Measurements from ENCODE around the gene GNMT. TPM values are rescaled to one million over a fixed set of nuclear protein-coding genes. Genes with fewer than 3 reads are reported as not detected.
"Not testable (repeated sequence)": the region's sequence is repeated elsewhere in the genome, so short reads cannot be mapped to it uniquely, and the experiment has no call there.

Gene GNMT
- total and polyA plus RNA-seq, 4 donors = 0.20 to 5.1 (median 1.8) TPM

DNA sequence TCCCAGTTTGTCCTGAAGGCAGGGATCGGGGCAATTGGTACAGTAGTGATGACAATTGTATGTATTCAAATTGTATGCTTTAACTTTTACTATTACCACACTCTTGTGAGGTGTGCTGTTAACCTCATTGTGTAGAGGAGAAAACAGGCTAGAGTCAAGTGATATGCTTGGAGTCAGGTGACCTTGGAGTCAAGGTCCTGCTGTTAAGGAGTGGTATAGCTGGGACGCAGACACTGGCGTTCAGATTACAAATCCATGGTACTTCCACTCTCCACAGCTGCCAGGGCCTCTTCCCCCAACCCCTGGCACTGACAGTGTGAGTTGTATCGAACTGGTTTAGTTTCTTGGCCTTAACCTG, 20.8 kb upstream of the GNMT start:
- no peak overlapping the region for H3K4me3 ChIP-seq (ENCODE audit: low read depth, low read length)
- no peak for DNase-seq (ENCODE audit: low read depth in 4 of 6, low spot score in 6 of 6)
- no peak overlapping the region for H3K27ac ChIP-seq (ENCODE audit: low read depth, low read length)
- no CpG with 5 or more reads among the region's 4 CpGs for WGBS (ENCODE audit: insufficient coverage)
- H3K36me3 ChIP-seq (ENCODE audit: control insufficient read depth, insufficient read depth, low read length) = peaks cover 63% of the 10 kb centered on the region
- no peaks in the 10 kb centered on the region for H3K27me3 ChIP-seq (ENCODE audit: control insufficient read depth, insufficient read depth, low read length)
- no peaks in the 10 kb centered on the region for H3K9me3 ChIP-seq (ENCODE audit: control insufficient read depth, insufficient read depth, low read length)
- no peaks in the 10 kb centered on the region for H3K4me1 ChIP-seq (ENCODE audit: control insufficient read depth, insufficient read depth, low read length)

DNA sequence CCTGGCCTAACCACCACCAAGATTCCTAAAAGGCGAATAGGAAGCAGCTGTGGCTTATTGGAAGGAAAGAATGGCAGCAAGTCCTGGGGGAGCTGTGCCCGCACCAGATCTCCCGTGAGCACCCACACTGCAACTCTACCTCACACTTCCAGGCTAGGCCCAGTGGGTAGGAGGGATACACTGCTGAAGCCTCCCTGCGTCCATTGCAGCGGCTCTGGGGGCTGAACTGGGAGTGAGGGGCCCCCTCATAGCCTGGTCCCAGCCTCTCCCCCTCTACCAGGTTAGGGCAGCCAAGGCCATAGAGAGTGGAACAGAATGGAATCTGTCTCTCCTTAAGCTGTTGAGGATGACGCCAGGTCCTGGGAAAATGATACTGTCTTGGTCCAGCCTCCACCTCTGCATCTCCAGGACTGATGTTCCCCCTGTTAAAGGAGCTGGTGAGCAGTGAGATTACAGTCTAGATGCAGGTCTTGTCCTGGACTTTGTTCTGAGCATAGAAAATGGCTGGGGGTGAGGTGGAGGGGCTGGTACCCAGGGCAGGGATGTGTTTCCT, 20.0 kb upstream of the GNMT start:
- DNase-seq (ENCODE audit: low read depth in 4 of 6, low spot score in 6 of 6) = no peak
- no CpG with 5 or more reads among the region's 6 CpGs for WGBS (ENCODE audit: insufficient coverage)
- no peaks in the 10 kb centered on the region for H3K4me1 ChIP-seq (ENCODE audit: control insufficient read depth, insufficient read depth, low read length)
- no peak overlapping the region for H3K27ac ChIP-seq (ENCODE audit: low read depth, low read length)
- peaks cover 62% of the 10 kb centered on the region for H3K36me3 ChIP-seq (ENCODE audit: control insufficient read depth, insufficient read depth, low read length)
- no peak overlapping the region for H3K4me3 ChIP-seq (ENCODE audit: low read depth, low read length)
- no peaks in the 10 kb centered on the region for H3K27me3 ChIP-seq (ENCODE audit: control insufficient read depth, insufficient read depth, low read length)
- H3K9me3 ChIP-seq (ENCODE audit: control insufficient read depth, insufficient read depth, low read length) = no peaks in the 10 kb centered on the region

DNA sequence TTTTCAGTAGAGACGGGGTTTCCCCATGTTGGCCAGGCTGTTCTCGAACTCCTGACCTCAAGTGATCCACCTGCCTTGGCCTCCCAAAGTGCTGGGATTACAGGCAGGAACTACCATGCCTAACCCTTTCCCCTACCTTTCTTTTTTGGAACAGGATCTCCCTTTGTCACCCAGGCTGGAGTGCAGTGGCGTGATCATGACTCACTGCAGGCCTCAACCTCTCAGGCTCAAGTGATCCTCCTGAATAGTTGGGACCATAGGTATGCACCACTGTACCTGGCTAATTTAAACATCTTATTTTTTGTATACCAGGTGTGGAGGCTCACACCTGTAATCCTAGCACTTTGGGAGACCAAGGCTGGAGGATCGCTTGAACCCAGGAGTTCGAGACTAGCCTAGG, 19.2 kb upstream of the GNMT start:
- H3K36me3 ChIP-seq (ENCODE audit: control insufficient read depth, insufficient read depth, low read length) = peaks cover 61% of the 10 kb centered on the region
- 96% methylated on average over 3 of the region's 5 CpGs for WGBS (ENCODE audit: insufficient coverage)

DNA sequence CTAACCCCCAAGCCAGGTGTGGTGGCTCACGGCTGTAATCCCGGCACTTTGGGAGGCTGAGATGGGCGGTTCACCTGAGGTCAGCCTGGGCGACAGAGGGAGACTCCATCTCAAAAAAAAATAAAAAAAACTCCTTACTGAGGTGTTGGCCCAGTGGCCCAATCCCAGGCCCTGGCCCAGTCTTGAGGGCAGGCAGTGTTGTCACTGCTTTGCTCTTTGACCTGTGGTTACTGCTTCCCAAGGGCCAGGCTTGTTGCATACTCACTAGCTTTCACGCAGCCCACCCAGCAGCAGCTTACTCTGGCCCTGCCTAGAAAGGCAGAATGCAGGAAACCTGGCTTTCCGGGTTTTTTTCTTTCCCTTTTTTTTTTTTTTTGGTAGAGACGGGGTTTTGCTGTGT, 18.1 kb upstream of the GNMT start:
- no peak for DNase-seq (ENCODE audit: low read depth in 4 of 6, low spot score in 6 of 6)
- Histone ChIP-seq H3K27me3 (ENCODE audit: control insufficient read depth, insufficient read depth, low read length) (no peaks in the 10 kb centered on the region), H3K4me1 (ENCODE audit: control insufficient read depth, insufficient read depth, low read length) (no peaks in the 10 kb centered on the region), H3K27ac (ENCODE audit: low read depth, low read length) (no peak overlapping the region), H3K36me3 (ENCODE audit: control insufficient read depth, insufficient read depth, low read length) (peaks cover 59% of the 10 kb centered on the region), H3K4me3 (ENCODE audit: low read depth, low read length) (no peak overlapping the region), H3K9me3 (ENCODE audit: control insufficient read depth, insufficient read depth, low read length) (no peaks in the 10 kb centered on the region)
- WGBS (ENCODE audit: insufficient coverage) = 98% methylated on average over 4 of the region's 7 CpGs

More for the DNA sequence above, 19.2 kb upstream of the GNMT start:
- not testable (repeated sequence) for H3K27ac ChIP-seq (ENCODE audit: low read depth, low read length); DNase-seq (ENCODE audit: low read depth in 4 of 6, low spot score in 6 of 6); H3K27me3 ChIP-seq (ENCODE audit: control insufficient read depth, insufficient read depth, low read length); H3K4me3 ChIP-seq (ENCODE audit: low read depth, low read length); H3K4me1 ChIP-seq (ENCODE audit: control insufficient read depth, insufficient read depth, low read length); H3K9me3 ChIP-seq (ENCODE audit: control insufficient read depth, insufficient read depth, low read length)

DNA sequence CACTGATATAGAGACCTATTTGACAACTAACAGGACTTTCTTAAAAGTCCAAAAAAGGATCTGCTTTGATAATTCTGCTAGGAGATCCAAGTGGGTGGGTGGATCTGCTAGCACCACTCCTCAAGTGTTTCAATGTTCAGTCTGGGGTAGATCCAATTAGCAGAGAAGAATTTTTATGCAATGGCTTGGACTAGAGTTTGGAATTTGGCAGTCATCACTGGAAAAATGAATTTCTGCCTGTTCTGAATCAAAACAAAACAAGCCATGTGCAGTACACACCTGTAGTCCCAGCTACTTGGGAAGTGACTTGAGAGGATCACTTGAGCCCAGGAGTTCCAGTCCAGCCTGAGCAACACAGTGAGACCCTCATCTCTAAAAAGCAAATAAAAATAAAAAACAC, 12.6 kb upstream of the GNMT start:
- H3K36me3 ChIP-seq (ENCODE audit: control insufficient read depth, insufficient read depth, low read length) = peaks cover 19% of the 10 kb centered on the region
- H3K4me3 ChIP-seq (ENCODE audit: low read depth, low read length) = no peak overlapping the region
- H3K4me1 ChIP-seq (ENCODE audit: control insufficient read depth, insufficient read depth, low read length) = no peaks in the 10 kb centered on the region
- DNase-seq (ENCODE audit: low read depth in 4 of 6, low spot score in 6 of 6) = no peak
- H3K9me3 ChIP-seq (ENCODE audit: control insufficient read depth, insufficient read depth, low read length) = no peaks in the 10 kb centered on the region
- H3K27ac ChIP-seq (ENCODE audit: low read depth, low read length) = no peak overlapping the region
- H3K27me3 ChIP-seq (ENCODE audit: control insufficient read depth, insufficient read depth, low read length) = no peaks in the 10 kb centered on the region

DNA sequence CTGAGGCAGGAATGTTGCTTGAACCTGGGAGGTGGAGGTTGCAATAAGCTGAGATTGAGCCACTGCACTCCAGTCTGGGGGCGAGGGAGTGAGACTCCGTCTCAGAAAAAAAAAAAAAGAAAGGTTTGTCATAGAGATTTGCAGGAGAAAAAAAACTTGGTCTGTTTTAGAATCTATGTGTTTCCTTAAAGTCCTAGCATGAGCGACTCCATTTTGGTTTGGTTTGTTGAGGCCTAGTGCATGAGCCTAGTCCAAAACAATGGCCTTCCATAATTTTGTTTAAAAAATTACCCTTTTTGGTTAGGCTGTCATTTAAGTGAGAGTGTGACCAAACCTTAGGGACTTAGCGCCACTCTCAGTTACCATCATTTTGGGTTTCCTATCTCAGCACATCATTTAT, 8.2 kb upstream of the GNMT start:
- no peak overlapping the region for H3K4me3 ChIP-seq (ENCODE audit: low read depth, low read length)
- no peaks in the 10 kb centered on the region for H3K36me3 ChIP-seq (ENCODE audit: control insufficient read depth, insufficient read depth, low read length)
- H3K27ac ChIP-seq (ENCODE audit: low read depth, low read length) = no peak overlapping the region
- no peak for DNase-seq (ENCODE audit: low read depth in 4 of 6, low spot score in 6 of 6)
- no peaks in the 10 kb centered on the region for H3K4me1 ChIP-seq (ENCODE audit: control insufficient read depth, insufficient read depth, low read length)
- no peaks in the 10 kb centered on the region for H3K9me3 ChIP-seq (ENCODE audit: control insufficient read depth, insufficient read depth, low read length)
- WGBS (ENCODE audit: insufficient coverage) = 90% methylated on average over 3 of the region's 4 CpGs
- H3K27me3 ChIP-seq (ENCODE audit: control insufficient read depth, insufficient read depth, low read length) = no peaks in the 10 kb centered on the region

DNA sequence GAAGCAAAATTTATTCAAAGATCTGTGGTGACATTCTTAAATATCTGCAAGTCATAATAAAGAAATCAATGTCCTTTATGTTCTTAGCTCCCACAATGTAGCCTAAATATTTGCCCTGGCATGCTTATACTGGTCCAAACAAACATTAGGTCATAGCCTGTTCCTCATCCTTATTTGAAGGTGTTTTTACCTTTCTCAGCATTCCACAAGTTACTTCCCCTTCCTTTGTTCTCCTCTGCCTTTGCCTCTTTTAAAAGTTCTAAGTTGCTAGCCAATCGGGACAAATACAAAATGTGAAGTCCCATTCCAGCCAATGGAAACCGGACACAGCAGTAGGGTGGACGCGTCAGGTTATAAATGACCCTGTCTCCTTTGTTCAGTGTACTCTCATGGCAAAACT, 6.1 kb upstream of the GNMT start:
- 71% methylated on average over 4 of the region's 4 CpGs for WGBS (ENCODE audit: insufficient coverage)
- not testable (repeated sequence) for DNase-seq (ENCODE audit: low read depth in 4 of 6, low spot score in 6 of 6)

DNA sequence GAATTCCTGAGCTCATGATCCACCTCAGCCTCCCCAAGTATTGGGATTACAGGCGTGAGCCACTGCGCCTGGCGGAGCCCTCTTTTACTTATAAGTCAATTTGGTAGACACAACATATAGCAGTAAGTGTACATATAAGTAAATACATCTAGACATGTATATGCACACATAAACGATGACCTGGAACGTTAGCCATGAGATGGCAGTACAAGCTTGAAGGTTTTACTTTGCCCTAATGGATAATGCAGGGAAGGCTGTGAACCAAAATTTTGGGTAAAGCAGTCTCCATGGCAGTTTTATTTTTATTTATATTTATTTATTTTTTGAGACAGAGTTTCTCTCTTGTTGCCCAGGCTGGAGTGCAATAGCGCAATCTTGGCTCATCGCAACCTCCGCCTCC, 2.4 kb upstream of the GNMT start:
- Histone ChIP-seq H3K27ac (ENCODE audit: low read depth, low read length) (no peak overlapping the region), H3K9me3 (ENCODE audit: control insufficient read depth, insufficient read depth, low read length) (no peaks in the 10 kb centered on the region), H3K4me3 (ENCODE audit: low read depth, low read length) (no peak overlapping the region), H3K27me3 (ENCODE audit: control insufficient read depth, insufficient read depth, low read length) (peaks cover 11% of the 10 kb centered on the region), H3K36me3 (ENCODE audit: control insufficient read depth, insufficient read depth, low read length) (peaks cover 24% of the 10 kb centered on the region), H3K4me1 (ENCODE audit: control insufficient read depth, insufficient read depth, low read length) (peaks cover 16% of the 10 kb centered on the region)
- no peak for DNase-seq (ENCODE audit: low read depth in 4 of 6, low spot score in 6 of 6)
- WGBS (ENCODE audit: insufficient coverage) = no CpG with 5 or more reads among the region's 8 CpGs

More for the DNA sequence above, 6.1 kb upstream of the GNMT start:
- H3K27me3 ChIP-seq (ENCODE audit: control insufficient read depth, insufficient read depth, low read length); H3K9me3 ChIP-seq (ENCODE audit: control insufficient read depth, insufficient read depth, low read length); H3K4me3 ChIP-seq (ENCODE audit: low read depth, low read length); H3K27ac ChIP-seq (ENCODE audit: low read depth, low read length); H3K4me1 ChIP-seq (ENCODE audit: control insufficient read depth, insufficient read depth, low read length); H3K36me3 ChIP-seq (ENCODE audit: control insufficient read depth, insufficient read depth, low read length): not testable (repeated sequence)

DNA sequence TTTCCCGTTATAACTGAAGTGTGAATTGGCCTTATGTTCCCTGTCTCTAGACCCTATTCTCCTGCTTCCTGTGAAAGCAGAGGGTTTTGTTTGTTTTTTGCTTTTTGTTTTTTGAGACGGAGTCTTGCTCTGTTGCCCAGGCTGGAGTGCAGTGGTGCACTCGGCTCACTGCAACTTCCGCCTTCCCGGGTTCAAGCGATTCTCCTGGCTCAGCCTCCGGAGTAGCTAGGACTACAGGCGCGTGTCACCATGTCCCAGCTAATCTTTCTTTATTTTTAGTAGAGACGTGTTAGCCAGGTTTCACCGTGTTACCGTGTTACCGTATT, 674 bp upstream of the GNMT start:
- WGBS (ENCODE audit: insufficient coverage) = 43% methylated on average over 12 of the region's 13 CpGs
- no peak overlapping the region for H3K27ac ChIP-seq (ENCODE audit: low read depth, low read length)
- peak overlapping the region; percentile 47 for H3K4me3 ChIP-seq (ENCODE audit: low read depth, low read length)
- H3K36me3 ChIP-seq (ENCODE audit: control insufficient read depth, insufficient read depth, low read length) = peaks cover 41% of the 10 kb centered on the region
- H3K9me3 ChIP-seq (ENCODE audit: control insufficient read depth, insufficient read depth, low read length) = no peaks in the 10 kb centered on the region
- H3K27me3 ChIP-seq (ENCODE audit: control insufficient read depth, insufficient read depth, low read length) = peaks cover 11% of the 10 kb centered on the region
- no peak for DNase-seq (ENCODE audit: low read depth in 4 of 6, low spot score in 6 of 6)
- H3K4me1 ChIP-seq (ENCODE audit: control insufficient read depth, insufficient read depth, low read length) = peaks cover 16% of the 10 kb centered on the region

DNA sequence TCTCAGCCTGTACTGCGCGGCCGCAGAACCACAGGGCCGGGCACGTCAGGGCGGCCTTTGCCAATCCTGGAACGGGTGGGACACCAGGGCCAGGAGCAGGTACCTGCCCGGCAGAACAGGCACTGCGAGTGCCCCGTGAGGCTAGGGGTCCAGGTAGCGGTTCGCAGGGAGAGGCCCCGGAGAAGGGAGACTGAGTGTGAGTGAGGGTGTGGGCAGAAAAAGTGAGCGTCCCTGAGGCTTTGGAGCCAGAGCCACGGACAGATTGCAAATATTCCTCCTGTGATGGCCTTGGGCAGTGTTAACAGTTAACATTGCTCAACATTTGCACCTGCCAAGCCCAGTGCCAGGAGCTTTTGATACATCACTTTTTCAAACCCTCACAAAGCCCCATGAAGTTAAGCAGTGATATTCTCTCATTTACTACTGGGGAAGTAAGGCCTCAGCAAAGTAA, 491 bp downstream of the GNMT start:
- H3K4me1 ChIP-seq (ENCODE audit: control insufficient read depth, insufficient read depth, low read length) = peaks cover 16% of the 10 kb centered on the region
- WGBS (ENCODE audit: insufficient coverage) = 24% methylated on average over 15 of the region's 15 CpGs
- peak overlapping the region; percentile 47 for H3K4me3 ChIP-seq (ENCODE audit: low read depth, low read length)
- H3K9me3 ChIP-seq (ENCODE audit: control insufficient read depth, insufficient read depth, low read length) = no peaks in the 10 kb centered on the region
- peaks cover 11% of the 10 kb centered on the region for H3K27me3 ChIP-seq (ENCODE audit: control insufficient read depth, insufficient read depth, low read length)
- H3K36me3 ChIP-seq (ENCODE audit: control insufficient read depth, insufficient read depth, low read length) = peaks cover 53% of the 10 kb centered on the region
- peak in 1 of 6 donors; percentile 9 for DNase-seq (ENCODE audit: low read depth in 4 of 6, low spot score in 6 of 6)
- no peak overlapping the region for H3K27ac ChIP-seq (ENCODE audit: low read depth, low read length)
